ENCODE data around the gene GRHL3.
"Not testable (repeated sequence)": the region's sequence is repeated elsewhere in the genome, so short reads cannot be mapped to it uniquely, and the experiment has no call there.

GRHL3 gene

GRCh38 chr1:24286246-24287010 is 32.7 kb upstream of the GRHL3 start:
- Mint-ChIP-seq H3K4me1 (ENCODE audit: low read depth) (no peaks in the 10 kb centered on the region), H3K9me3 (no peaks in the 10 kb centered on the region), H3K27me3 (peaks cover 5% of the 10 kb centered on the region), H3K4me3 (no peak overlapping the region), H3K36me3 (ENCODE audit: low read depth) (no peaks in the 10 kb centered on the region), H3K27ac (no peak overlapping the region)
- intact Hi-C loops (cut with micrococcal nuclease): no loop called here

GRCh38 chr1:24287779-24288178 is 31.4 kb upstream of the GRHL3 start:
- intact Hi-C loops (cut with micrococcal nuclease); H3K4me1 Mint-ChIP-seq (ENCODE audit: low read depth); H3K4me3 Mint-ChIP-seq; H3K9me3 Mint-ChIP-seq; H3K36me3 Mint-ChIP-seq (ENCODE audit: low read depth); H3K27me3 Mint-ChIP-seq; H3K27ac Mint-ChIP-seq: not testable (repeated sequence)

GRCh38 chr1:24288479-24288878 is 30.7 kb upstream of the GRHL3 start:
- no peaks in the 10 kb centered on the region for H3K36me3 Mint-ChIP-seq (ENCODE audit: low read depth)
- peaks cover 10% of the 10 kb centered on the region for H3K27me3 Mint-ChIP-seq
- intact Hi-C loops (cut with micrococcal nuclease): no loop called here
- H3K27ac Mint-ChIP-seq: no peak overlapping the region
- H3K4me1 Mint-ChIP-seq (ENCODE audit: low read depth): no peaks in the 10 kb centered on the region
- no peaks in the 10 kb centered on the region for H3K9me3 Mint-ChIP-seq
- H3K4me3 Mint-ChIP-seq: no peak overlapping the region

DNA sequence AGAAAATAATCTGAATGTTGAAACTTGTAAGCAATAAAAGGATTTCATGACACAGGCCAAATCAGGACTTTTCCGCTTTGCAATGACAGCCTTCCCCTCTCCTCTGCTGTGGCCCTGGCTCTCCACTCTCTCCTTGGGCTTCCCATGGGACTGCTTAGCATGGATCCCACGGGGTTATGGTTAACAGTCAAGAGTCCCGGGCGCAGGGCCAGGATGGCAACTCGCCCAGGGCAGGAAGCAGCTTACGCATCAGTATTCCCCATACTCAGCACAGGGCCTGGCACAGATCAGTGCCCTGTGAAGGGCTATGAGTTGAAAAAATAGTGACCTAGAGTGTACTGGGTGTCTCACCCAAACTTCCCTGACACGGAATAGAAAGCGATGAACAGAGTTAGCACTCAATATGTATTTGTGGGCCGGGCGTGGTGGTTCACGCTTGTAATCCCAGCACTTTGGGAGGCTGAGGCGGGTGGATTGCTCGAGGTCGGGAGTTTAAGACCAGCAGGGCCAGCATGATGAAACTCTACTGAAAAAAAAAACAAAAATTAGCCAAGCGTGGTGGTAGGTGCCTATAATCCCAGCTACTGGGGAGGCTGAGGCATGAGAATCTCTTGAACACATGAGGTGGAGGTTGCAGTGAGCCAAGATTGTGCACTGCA is 29.1 kb upstream of the GRHL3 start:
- H3K4me1 Mint-ChIP-seq (ENCODE audit: low read depth): peaks cover 13% of the 10 kb centered on the region
- no peaks in the 10 kb centered on the region for H3K36me3 Mint-ChIP-seq (ENCODE audit: low read depth)
- intact Hi-C loops (cut with micrococcal nuclease): no loop called here
- no peaks in the 10 kb centered on the region for H3K9me3 Mint-ChIP-seq
- no peak overlapping the region for H3K4me3 Mint-ChIP-seq
- H3K27ac Mint-ChIP-seq: no peak overlapping the region
- H3K27me3 Mint-ChIP-seq: peaks cover 10% of the 10 kb centered on the region

GRCh38 chr1:24290933-24291487 is 28.1 kb upstream of the GRHL3 start:
- Mint-ChIP-seq H3K9me3 (no peaks in the 10 kb centered on the region), H3K27ac (no peak overlapping the region), H3K36me3 (ENCODE audit: low read depth) (no peaks in the 10 kb centered on the region), H3K4me1 (ENCODE audit: low read depth) (peaks cover 17% of the 10 kb centered on the region), H3K27me3 (peaks cover 10% of the 10 kb centered on the region), H3K4me3 (no peak overlapping the region)
- intact Hi-C loops (cut with micrococcal nuclease): no loop called here

GRCh38 chr1:24292103-24292502 is 27.1 kb upstream of the GRHL3 start:
- Mint-ChIP-seq H3K4me1 (ENCODE audit: low read depth) (peaks cover 17% of the 10 kb centered on the region), H3K27ac (no peak overlapping the region), H3K27me3 (peaks cover 10% of the 10 kb centered on the region), H3K4me3 (no peak overlapping the region), H3K9me3 (no peaks in the 10 kb centered on the region), H3K36me3 (ENCODE audit: low read depth) (no peaks in the 10 kb centered on the region)
- intact Hi-C loops (cut with micrococcal nuclease): no loop called here

DNA sequence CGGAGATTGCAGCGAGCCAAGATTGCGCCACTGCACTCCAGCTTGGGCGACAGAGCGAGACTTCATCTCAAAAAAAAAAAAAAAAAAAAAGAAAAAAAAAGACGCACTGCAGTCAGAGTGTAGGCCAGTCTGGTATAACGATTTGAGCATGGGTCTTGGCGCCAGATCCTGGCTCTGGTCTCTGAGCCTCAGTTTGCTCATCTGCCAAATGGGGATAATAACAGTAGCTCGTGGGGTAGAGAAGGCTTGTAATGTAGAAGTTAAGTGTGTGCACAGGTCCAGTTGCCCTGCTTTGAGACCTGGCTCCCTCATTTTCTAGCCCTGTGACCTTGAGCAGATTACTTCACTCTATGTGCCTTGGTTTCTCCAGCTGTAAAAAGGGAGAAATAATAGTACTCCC is 26.3 kb upstream of the GRHL3 start:
- no peak overlapping the region for H3K27ac Mint-ChIP-seq

DNA sequence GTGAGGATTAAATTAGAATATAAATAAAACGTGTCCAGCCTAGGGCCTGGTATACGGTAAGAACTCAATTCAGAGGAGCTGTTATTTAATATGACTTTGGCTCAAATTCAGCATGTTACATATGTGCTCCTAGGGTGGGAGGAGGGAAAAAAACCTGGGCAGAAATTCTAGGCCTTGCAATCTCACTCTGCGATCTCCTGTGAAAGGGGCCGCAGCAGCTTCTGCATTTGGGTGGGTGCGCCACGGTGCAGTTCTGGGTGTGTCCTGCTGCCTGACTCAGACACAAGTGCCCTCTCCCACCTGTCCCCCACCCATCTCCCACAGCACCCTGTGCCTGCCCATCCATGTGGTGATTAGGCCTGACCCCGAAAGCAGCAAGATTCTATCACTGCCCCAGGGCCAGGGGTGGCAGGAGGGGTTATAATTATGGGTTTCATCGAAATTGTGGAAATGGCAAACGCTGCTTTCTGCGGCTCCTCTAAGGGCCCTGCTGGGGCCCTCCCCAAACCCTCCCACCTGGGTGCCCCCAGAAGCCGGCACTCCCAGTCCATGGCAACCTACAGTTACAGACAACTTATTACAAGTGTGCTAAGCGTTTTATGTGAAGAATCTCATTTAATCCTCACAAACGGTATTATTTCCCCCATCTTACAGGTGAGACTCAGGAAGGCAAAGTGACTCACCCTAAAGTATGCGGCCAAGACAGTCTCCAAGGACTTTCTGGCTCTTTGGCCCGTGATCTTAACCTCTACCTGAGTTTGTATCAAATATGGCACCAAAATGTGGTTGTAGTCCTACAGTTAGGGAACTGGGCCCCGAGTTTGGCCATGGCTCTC is 25.5 kb upstream of the GRHL3 start:
- Mint-ChIP-seq H3K4me3 (no peak overlapping the region), H3K9me3 (no peaks in the 10 kb centered on the region), H3K4me1 (ENCODE audit: low read depth) (peaks cover 22% of the 10 kb centered on the region), H3K36me3 (ENCODE audit: low read depth) (no peaks in the 10 kb centered on the region), H3K27me3 (peaks cover 16% of the 10 kb centered on the region), H3K27ac (no peak overlapping the region)
- intact Hi-C loops (cut with micrococcal nuclease): no loop called here

More for the DNA sequence above, 26.3 kb upstream of the GRHL3 start:
- Mint-ChIP-seq H3K4me1 (ENCODE audit: low read depth) (peaks cover 21% of the 10 kb centered on the region), H3K36me3 (ENCODE audit: low read depth) (no peaks in the 10 kb centered on the region), H3K9me3 (no peaks in the 10 kb centered on the region), H3K4me3 (no peak overlapping the region), H3K27me3 (peaks cover 12% of the 10 kb centered on the region)
- intact Hi-C loops (cut with micrococcal nuclease): no loop called here

- Mint-ChIP-seq H3K4me1 (ENCODE audit: low read depth) (peaks cover 22% of the 10 kb centered on the region), H3K9me3 (no peaks in the 10 kb centered on the region), H3K27ac (no peak overlapping the region), H3K4me3 (no peak overlapping the region), H3K36me3 (ENCODE audit: low read depth) (no peaks in the 10 kb centered on the region), H3K27me3 (peaks cover 19% of the 10 kb centered on the region)
- intact Hi-C loops (cut with micrococcal nuclease): no loop called here
These were observed 24.9 kb upstream of the GRHL3 start for GRCh38 chr1:24294228-24294672.

DNA sequence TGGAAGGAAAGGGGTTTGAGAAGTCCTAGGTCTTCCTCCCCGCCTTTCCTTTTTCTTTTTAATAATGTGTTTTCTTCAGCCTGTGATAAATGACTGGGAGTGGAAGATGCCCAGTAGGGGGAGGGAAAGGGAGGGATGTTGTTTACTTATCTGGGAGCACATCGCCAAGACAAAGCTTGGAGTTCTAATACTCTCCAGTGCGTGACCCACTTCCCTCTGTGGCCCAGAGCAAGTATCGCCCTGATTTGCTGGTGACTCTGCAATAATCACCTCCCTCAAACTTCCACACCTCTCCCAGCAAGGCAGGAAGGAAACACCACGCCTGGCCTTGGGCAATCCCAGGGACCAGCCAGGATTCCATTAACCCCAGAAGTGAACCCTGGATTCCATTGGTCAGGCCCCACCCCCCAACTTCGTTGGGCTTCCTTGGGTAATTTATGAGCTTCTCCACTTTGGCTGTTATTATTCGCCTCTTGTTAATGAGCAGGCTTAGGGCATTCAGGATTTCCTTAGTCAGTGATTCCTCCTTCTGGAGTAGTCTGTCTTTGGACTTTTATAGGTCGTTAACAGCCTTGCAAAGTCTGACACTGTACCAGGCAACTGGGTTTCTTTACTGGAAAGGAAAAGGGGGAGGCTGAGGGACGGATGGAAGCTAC is 24.3 kb upstream of the GRHL3 start:
- Mint-ChIP-seq H3K27me3 (peaks cover 21% of the 10 kb centered on the region), H3K4me3 (no peak overlapping the region), H3K27ac (no peak overlapping the region), H3K4me1 (ENCODE audit: low read depth) (peaks cover 22% of the 10 kb centered on the region), H3K36me3 (ENCODE audit: low read depth) (no peaks in the 10 kb centered on the region), H3K9me3 (no peaks in the 10 kb centered on the region)
- intact Hi-C loops (cut with micrococcal nuclease): no loop called here

DNA sequence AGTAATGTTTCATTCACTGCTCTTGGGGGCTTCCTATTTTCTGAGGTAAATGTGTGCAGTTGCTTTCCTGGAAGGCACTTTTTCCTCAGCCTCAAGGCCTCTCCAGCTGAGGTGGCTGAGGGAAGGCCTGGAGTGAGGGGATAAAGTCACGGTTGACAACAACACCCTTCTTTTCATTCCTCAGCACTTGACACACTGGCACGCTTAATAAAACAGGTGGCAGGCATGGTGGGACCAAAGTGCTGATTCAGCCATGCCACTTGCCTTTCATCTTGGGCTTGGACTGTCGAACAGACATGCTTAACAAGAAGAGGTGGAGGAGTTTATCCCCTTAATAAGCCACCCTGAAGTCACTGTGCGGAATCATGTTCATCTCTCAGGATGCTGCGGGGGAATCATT is 23.6 kb upstream of the GRHL3 start:
- H3K36me3 Mint-ChIP-seq (ENCODE audit: low read depth): no peaks in the 10 kb centered on the region
- intact Hi-C loops (cut with micrococcal nuclease): no loop called here
- peaks cover 25% of the 10 kb centered on the region for H3K27me3 Mint-ChIP-seq
- H3K9me3 Mint-ChIP-seq: no peaks in the 10 kb centered on the region
- H3K4me3 Mint-ChIP-seq: no peak overlapping the region
- peaks cover 22% of the 10 kb centered on the region for H3K4me1 Mint-ChIP-seq (ENCODE audit: low read depth)
- H3K27ac Mint-ChIP-seq: no peak overlapping the region

DNA sequence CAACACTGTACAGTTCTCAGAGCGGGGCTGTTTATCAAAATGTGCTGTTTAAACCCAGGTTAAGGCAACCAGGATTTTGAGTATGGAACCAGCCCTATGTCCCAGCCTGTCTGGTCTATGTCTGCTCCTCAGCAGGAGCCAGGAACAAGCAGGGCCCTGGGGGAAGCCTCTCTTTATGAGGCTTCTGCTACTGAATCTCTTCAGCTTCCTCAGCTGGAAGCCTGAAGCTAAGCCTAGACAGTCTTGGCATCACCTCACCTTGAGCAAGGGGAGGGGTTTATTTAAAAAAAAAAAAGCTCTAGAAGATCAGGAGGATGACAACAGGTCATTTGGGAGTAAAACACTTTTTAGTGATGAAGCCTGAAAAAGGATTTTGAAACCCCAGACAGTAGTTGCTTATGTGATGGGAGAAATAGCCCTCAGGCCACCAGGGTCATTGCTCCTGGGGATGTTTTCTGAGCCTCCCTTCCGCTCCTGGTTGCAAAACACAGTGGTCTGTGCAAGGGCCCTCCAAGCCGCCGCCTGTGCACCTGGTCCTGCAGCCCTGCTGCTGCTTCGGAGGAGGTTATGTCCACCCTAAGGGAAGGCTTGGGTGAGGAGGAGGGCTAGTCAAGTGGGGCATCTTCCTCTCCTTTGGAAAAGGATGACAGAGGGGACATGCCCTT is 21.8 kb upstream of the GRHL3 start:
- Mint-ChIP-seq H3K27ac (no peak overlapping the region), H3K27me3 (peaks cover 21% of the 10 kb centered on the region), H3K9me3 (no peaks in the 10 kb centered on the region), H3K4me1 (ENCODE audit: low read depth) (peaks cover 22% of the 10 kb centered on the region), H3K4me3 (no peak overlapping the region), H3K36me3 (ENCODE audit: low read depth) (no peaks in the 10 kb centered on the region)
- intact Hi-C loops (cut with micrococcal nuclease): no loop called here

DNA sequence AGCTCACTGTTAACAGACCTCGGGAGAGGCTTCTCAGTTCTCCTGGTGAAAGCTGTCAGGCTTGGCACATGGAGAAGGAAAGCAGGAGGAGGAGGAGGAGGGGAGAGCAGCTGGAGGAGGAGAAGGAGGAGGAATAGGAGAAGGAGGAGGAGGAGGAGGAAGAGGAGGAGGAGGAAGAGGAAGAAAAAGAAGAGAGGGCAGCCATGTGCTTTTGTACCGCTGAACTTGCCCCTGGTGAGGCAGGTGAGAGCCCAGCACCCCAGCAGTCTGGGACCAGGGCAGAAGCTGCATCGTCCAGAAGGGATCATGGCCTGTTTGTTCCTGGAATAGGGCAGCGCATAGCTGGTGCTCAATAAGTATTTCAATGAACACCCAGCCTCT is 21.3 kb upstream of the GRHL3 start:
- peaks cover 24% of the 10 kb centered on the region for H3K27me3 Mint-ChIP-seq
- intact Hi-C loops (cut with micrococcal nuclease): no loop called here
- H3K9me3 Mint-ChIP-seq: no peaks in the 10 kb centered on the region
- peaks cover 22% of the 10 kb centered on the region for H3K4me1 Mint-ChIP-seq (ENCODE audit: low read depth)
- no peak overlapping the region for H3K27ac Mint-ChIP-seq
- no peaks in the 10 kb centered on the region for H3K36me3 Mint-ChIP-seq (ENCODE audit: low read depth)
- H3K4me3 Mint-ChIP-seq: no peak overlapping the region
